NT2/D1 (cell line): ENCODE data around the gene SMIM3.
A peak's percentile ranks its signal among the peaks of the same experiment; 100 is the strongest.

ENCODE experiments used
- DNase-seq: peaks from one replicate; pipeline ENCODE4 v3.0.0-alpha.2; 2011; ENCODE audit warnings: low read depth, low spot score
- H3K27me3 ChIP-seq: 2 replicates; pipeline ENCODE4 v1.6.0; 2011; ENCODE audit warnings: mild to moderate bottlenecking; ENCODE audit not compliant: insufficient read length, insufficient read depth
- H3K36me3 ChIP-seq: 2 replicates; pipeline ENCODE4 v1.6.1; 2011; ENCODE audit warnings: mild to moderate bottlenecking, low read length, mixed read lengths; ENCODE audit not compliant: insufficient read depth, insufficient read length
- H3K4me1 ChIP-seq: 2 replicates; pipeline ENCODE4 v1.5.1; 2011; ENCODE audit not compliant: insufficient read depth, insufficient read length
- H3K4me3 ChIP-seq: 2 replicates; pipeline ENCODE4 v1.5.1; 2011; ENCODE audit warnings: low read depth; ENCODE audit not compliant: insufficient read length
- H3K9ac ChIP-seq: 2 replicates; pipeline ENCODE4 v1.6.0; 2011; ENCODE audit warnings: low read depth; ENCODE audit not compliant: insufficient read length
- H3K9me3 ChIP-seq: 2 replicates; pipeline ENCODE4 v1.5.1; 2011; ENCODE audit warnings: mild to moderate bottlenecking, low read length; ENCODE audit not compliant: insufficient read depth
- SUZ12 ChIP-seq: IDR thresholded peaks from 2 replicates; pipeline ENCODE4 v1.6.1; 2011; ENCODE audit not compliant: insufficient read length, insufficient read depth; ENCODE audit errors: extremely low read depth
- YY1 ChIP-seq: IDR thresholded peaks from 2 replicates; pipeline ENCODE4 v1.6.1; 2011; ENCODE audit not compliant: insufficient read length, insufficient read depth
- ZNF274 ChIP-seq: IDR thresholded peaks from 2 replicates; pipeline ENCODE4 v1.6.1; 2011; ENCODE audit warnings: mild to moderate bottlenecking, low read depth, low read length

SMIM3 gene

GRCh38 chr5:150750469-150750868, 28.1 kb upstream of the SMIM3 start:
- DNase-seq = no peak
- Histone ChIP-seq H3K4me3 (no peak overlapping the region), H3K9ac (no peak overlapping the region), H3K4me1 (no peaks in the 10 kb centered on the region), H3K27me3 (no peaks in the 10 kb centered on the region), H3K36me3 (peaks cover 46% of the 10 kb centered on the region), H3K9me3 (no peaks in the 10 kb centered on the region)
- no peak for TF ChIP-seq ZNF274
- no peak for TF ChIP-seq YY1
- no peak for TF ChIP-seq SUZ12

GRCh38 chr5:150751096-150751891, 27.3 kb upstream of the SMIM3 start:
- H3K4me1 ChIP-seq = no peaks in the 10 kb centered on the region
- H3K9ac ChIP-seq = no peak overlapping the region
- DNase-seq = no peak
- H3K9me3 ChIP-seq = no peaks in the 10 kb centered on the region
- peaks cover 53% of the 10 kb centered on the region for H3K36me3 ChIP-seq
- TF ChIP-seq ZNF274 (no peak), YY1 (no peak), SUZ12 (no peak)
- no peaks in the 10 kb centered on the region for H3K27me3 ChIP-seq
- H3K4me3 ChIP-seq = no peak overlapping the region

GRCh38 chr5:150753463-150753862, 25.1 kb upstream of the SMIM3 start:
- DNase-seq = no peak
- peaks cover 53% of the 10 kb centered on the region for H3K36me3 ChIP-seq
- TF ChIP-seq ZNF274 = no peak
- no peaks in the 10 kb centered on the region for H3K9me3 ChIP-seq
- no peak overlapping the region for H3K4me3 ChIP-seq
- no peak overlapping the region for H3K9ac ChIP-seq
- no peaks in the 10 kb centered on the region for H3K4me1 ChIP-seq
- no peaks in the 10 kb centered on the region for H3K27me3 ChIP-seq

GRCh38 chr5:150753863-150754262, 24.7 kb upstream of the SMIM3 start:
- Histone ChIP-seq H3K4me3 (no peak overlapping the region), H3K4me1 (no peaks in the 10 kb centered on the region)
- no peak for DNase-seq

GRCh38 chr5:150757087-150757649, 21.4 kb upstream of the SMIM3 start:
- Histone ChIP-seq H3K36me3 (peaks cover 34% of the 10 kb centered on the region), H3K9ac (no peak overlapping the region), H3K4me1 (no peaks in the 10 kb centered on the region), H3K27me3 (no peaks in the 10 kb centered on the region), H3K4me3 (no peak overlapping the region), H3K9me3 (no peaks in the 10 kb centered on the region)
- DNase-seq = no peak
- TF ChIP-seq ZNF274 (no peak), YY1 (no peak), SUZ12 (no peak)

More at GRCh38 chr5:150753863-150754262, 24.7 kb upstream of the SMIM3 start:
- no peak for TF ChIP-seq SUZ12
- no peak for TF ChIP-seq YY1
- TF ChIP-seq ZNF274 = no peak
- H3K9me3 ChIP-seq = no peaks in the 10 kb centered on the region
- H3K36me3 ChIP-seq = peaks cover 52% of the 10 kb centered on the region
- no peaks in the 10 kb centered on the region for H3K27me3 ChIP-seq
- no peak overlapping the region for H3K9ac ChIP-seq

- peak overlapping the region; percentile 84 for H3K9ac ChIP-seq
- TF ChIP-seq ZNF274 (no peak), SUZ12 (no peak), YY1 (no peak)
- H3K36me3 ChIP-seq = peaks cover 29% of the 10 kb centered on the region
- no peak for DNase-seq
- peak overlapping the region; percentile 83 for H3K4me3 ChIP-seq
- H3K27me3 ChIP-seq = no peaks in the 10 kb centered on the region
- no peaks in the 10 kb centered on the region for H3K4me1 ChIP-seq
- no peaks in the 10 kb centered on the region for H3K9me3 ChIP-seq
Measured at GRCh38 chr5:150758203-150758530, 20.4 kb upstream of the SMIM3 start.

GRCh38 chr5:150758531-150759333, 19.8 kb upstream of the SMIM3 start, which contains the start of gene DCTN4:
Gene DCTN4 (minus strand): TSS chr5:150759017. CDS start chr5:150758993, 24 bp downstream.
- peaks cover 23% of the 10 kb centered on the region for H3K36me3 ChIP-seq
- peak; percentile 90 for DNase-seq
- H3K4me1 ChIP-seq = no peaks in the 10 kb centered on the region
- H3K4me3 ChIP-seq = peak within 1 kb of the TSS; percentile 83
- no peaks in the 10 kb centered on the region for H3K27me3 ChIP-seq
- H3K9ac ChIP-seq = peak within 1 kb of the TSS; percentile 84
- no peak for TF ChIP-seq SUZ12
- TF ChIP-seq YY1 = peak; percentile 82
- TF ChIP-seq ZNF274 = no peak
- H3K9me3 ChIP-seq = no peaks in the 10 kb centered on the region
